Left lobe of liver (tissue), 2 donors: ENCODE results near the gene HLA-F. TPM values are rescaled to one million over a fixed set of nuclear protein-coding genes. Genes with fewer than 3 reads are reported as not detected.

Experiments
- ATAC-seq: fragments of 200-7000 bp; cut with Tn5 transposase; one replicate; pipeline ENCODE4 v1.9.1; 2020; ENCODE audit warnings: mild to moderate bottlenecking, moderate library complexity
- DNase-seq: peaks from one replicate; pipeline ENCODE4 v3.0.0-alpha.2; 2020; ENCODE audit warnings: low spot score
- total RNA-seq: library from RNA; stranded (reverse); gene quantifications from one replicate; pipeline ENCODE4 v1.2.1, GENCODE V29; 2021
- donor health status: DM: no; HTN: no; CAD: no; lungs with moderate emphysema.
- donor health status: DM: no; HTN: yes; CAD: no.

The HLA-F gene
- total RNA-seq, 1 donor from 2014 or later = 30.6 TPM

DNA sequence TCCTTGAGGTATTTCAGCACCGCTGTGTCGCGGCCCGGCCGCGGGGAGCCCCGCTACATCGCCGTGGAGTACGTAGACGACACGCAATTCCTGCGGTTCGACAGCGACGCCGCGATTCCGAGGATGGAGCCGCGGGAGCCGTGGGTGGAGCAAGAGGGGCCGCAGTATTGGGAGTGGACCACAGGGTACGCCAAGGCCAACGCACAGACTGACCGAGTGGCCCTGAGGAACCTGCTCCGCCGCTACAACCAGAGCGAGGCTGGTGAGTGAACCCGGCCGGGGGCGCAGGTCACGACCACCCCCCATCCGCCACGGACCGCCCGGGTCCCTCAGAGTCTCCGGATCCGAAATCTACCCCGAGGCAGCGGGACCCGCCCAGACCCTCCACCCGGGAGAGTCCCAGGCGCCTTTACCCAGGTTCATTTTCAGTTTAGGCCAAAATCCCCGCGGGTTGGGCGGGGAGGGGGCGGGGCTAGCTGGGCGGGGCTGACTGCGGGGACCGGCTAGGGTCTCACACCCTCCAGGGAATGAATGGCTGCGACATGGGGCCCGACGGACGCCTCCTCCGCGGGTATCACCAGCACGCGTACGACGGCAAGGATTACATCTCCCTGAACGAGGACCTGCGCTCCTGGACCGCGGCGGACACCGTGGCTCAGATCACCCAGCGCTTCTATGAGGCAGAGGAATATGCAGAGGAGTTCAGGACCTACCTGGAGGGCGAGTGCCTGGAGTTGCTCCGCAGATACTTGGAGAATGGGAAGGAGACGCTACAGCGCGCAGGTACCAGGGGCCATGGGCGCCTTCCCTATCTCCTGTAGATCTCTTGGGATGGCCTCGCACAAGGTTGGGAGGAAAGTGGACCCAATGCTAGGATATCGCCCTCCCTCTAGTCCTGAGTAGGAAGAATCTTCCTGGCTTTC is 693 bp downstream of the HLA-F start:
- DNase-seq (peak; percentile 62), ATAC-seq (peak; percentile 70)

DNA sequence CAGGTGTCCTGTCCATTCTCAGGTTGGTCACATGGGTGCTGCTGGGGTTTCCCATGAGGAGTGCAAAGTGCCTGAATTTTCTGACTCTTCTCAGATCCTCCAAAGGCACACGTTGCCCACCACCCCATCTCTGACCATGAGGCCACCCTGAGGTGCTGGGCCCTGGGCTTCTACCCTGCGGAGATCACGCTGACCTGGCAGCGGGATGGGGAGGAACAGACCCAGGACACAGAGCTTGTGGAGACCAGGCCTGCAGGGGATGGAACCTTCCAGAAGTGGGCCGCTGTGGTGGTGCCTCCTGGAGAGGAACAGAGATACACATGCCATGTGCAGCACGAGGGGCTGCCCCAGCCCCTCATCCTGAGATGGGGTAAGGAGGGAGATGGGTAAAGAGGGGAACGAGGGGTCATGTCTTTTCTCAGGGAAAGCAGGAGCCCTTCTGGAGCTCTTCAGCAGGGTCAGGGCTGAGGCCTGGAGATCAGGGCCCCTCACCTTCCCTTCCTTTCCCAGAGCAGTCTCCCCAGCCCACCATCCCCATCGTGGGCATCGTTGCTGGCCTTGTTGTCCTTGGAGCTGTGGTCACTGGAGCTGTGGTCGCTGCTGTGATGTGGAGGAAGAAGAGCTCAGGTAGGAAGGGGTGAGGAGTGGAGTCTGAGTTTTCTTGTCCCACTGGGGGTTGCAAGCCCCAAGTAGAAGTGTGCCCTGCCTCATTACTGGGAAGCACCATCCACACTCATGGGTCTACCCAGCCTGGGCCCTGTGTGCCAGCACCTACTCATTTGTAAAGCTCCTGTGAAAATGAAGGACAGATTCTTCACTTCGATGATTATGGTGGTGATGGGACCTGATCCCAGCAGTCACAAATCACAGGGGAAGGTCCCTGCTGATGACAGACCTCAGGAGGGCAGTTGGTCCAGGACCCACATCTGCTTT is 2.0 kb downstream of the HLA-F start:
- no peak for ATAC-seq

DNA sequence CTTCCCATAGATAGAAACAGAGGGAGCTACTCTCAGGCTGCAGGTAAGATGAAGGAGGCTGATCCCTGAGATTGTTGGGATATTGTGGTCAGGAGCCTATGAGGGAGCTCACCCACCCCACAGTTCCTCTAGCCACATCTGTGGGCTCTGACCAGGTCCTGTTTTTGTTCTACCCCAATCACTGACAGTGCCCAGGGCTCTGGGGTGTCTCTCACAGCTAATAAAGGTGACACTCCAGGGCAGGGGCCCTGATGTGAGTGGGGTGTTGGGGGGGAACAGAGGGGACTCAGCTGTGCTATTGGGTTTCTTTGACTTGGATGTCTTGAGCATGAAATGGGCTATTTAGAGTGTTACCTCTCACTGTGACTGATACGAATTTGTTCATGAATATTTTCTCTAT is 2.8 kb downstream of the HLA-F start:
- no peak for ATAC-seq

More for the DNA sequence above, 2.0 kb downstream of the HLA-F start:
- DNase-seq = no peak

DNA sequence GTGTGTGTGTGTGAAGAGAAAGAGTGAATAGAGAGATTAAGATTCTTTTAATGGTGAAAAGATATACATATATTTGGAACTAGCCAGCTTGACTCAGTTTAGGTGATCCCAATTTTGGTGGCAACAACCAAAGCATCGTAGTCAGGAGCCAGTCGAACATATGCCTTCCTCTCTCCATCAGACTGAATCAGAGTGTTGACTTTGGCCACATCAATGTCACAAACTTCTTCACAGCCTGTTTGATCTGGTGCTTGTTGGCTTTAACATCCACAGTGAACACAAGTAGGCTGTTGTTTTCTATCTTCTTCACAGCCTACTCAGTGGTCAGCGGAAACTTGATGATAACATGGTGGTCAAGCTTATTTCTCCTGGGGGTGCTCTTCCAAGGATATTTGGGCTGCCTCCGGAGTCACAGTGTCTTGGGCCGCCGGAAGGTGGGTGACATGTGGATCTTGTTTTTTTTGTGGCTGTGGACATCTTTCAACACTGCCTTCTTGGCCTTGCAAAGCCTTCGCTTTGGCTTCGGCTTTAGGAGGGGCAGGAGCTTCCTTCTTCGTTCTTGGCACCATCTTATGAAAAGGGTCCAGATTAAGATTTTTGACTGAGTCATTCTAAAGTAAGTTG is 3.4 kb downstream of the HLA-F start:
- ATAC-seq (no peak), DNase-seq (no peak)

More for the DNA sequence above, 2.8 kb downstream of the HLA-F start:
- no peak for DNase-seq

DNA sequence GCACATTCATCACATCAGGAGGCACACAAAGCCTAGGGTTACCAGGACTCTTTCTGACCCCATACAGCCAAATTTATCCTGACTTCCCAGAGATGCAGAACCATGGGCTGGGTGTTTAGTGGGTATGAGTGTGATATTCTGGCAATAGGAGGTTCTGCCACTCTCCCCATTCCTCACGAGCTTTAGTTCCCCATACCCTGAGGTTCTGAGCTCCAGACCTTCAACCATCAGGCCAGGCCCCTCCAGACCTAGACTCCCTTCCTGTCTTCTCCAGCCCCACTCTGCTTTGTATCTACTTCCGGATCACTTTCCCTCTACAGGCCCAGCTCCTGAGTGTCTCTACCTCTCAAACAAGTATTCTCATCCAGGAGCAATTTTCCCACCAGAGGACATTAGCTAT is 4.4 kb downstream of the HLA-F start:
- DNase-seq = no peak
- no peak for ATAC-seq

DNA sequence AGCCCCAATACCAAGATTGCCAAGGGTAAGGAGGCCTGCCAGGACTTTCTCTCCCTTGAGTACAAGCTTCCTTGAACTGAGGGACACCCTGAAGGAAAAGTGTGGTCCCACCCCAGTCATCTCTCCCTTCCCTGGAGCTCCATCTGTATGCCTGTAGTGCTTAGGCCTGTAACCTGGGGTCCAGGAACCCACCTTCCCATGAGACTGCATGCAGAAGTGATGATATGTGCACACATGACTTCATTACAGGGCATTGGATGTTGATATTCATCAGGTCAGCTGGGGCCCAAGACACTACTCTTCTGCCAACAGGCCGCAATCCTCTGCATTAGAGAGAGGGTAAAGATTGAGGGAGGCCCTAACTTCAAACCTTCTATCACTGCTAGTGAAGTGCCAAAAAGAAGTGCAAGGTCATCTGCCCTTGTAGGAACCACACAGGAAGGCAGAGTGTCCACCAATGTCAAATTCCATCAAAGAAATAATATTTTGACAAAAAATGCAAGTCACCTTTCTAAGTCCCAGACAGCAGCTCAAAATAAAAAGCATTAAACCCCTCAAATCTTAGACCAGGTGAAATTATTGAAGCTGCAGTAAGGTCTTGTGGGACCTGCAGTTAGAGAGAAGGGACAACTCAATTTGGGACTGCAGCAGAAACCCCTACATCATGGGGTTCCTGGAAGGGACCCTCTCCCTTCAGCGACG is 5.1 kb downstream of the HLA-F start:
- ATAC-seq = no peak

DNA sequence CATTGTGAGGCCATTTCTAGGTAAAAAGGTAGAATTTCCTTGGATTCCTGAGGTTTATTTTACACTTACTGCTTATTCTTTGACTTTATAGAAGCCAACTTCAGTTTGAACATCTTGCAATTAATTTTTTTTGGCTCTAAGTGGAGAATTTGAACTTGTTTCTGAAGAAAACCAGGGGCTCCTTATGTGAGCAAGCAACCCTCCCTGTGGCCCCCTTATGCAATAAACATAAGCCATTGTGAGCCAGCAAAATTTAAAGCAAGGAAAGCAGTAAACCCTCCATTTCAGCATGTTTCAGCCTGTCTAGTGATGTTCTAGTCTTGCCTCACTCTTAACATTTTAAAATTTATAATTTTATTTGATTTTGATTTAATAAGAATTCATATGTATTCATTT is 5.6 kb downstream of the HLA-F start:
- ATAC-seq (no peak), DNase-seq (no peak)

More for the DNA sequence above, 5.1 kb downstream of the HLA-F start:
- no peak for DNase-seq

DNA sequence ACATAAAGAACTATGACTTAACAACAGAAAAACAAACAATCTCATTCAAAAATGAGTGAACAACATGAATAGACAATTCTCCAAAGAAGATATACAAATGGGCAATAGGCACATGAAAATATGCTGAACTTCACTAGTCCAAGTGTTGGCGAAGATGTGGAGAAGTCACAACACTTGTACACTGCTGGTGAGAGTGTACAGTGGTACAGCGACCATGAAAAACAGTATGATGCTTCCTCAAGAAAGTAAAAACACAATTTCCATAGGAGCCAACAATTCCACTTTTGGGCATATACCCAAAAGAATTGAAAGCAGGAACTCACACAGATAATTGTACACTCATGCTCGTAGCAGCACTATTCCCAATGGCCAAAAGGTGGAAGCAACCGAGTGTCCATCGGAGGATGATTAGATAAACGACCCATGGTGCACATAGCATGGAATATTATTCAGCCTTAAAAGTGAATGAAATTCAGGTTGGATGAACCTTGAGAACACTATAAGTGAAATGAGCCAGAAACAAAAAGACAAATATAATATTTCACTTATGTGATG is 6.6 kb downstream of the HLA-F start:
- DNase-seq (no peak), ATAC-seq (no peak)

DNA sequence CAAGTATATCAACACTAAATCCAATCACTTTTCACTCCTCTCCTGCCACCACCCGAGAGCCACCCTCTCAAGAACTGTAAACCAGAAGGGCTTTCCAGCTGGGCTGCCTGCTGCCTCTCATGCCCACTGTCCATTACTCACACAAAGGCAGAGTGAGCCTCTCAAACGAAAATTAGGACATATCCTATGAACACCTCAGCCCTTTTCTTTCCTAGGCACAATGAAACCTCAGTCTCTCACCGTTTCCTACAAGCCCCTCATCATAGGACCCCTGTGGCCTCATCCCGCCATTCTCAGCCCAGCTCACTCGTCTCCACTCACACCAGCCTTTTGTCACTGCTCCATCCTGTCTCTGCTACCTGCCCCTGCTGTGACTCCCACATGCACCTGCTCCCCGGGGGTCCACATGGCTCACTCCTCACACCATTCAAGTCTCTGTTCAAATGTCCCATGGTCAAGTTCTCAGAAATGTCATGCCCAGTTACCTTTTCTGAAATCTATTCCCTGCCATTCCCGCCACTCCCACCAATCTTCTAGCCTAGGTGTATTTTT is 7.4 kb downstream of the HLA-F start:
- DNase-seq = no peak
- ATAC-seq = no peak

DNA sequence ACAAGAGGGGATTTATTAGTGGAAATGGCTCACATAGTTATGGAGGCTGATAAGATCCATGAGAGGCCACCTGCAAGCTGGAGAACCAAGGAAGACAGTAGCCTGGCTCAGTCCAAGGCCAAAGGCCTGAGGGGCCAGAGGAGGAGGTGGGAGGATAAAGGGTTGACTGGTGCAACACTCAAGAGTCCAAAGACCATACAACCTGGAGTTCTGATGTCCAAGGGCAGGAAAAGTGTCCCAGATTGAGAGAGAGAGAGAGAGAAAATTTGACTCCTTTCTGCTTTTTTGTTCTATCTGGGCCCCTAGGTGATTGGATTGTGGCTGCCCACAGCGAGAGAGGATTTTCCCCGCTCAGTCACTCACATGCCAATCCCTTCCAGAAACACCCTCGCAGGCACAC is 8.0 kb downstream of the HLA-F start:
- DNase-seq (no peak), ATAC-seq (no peak)

DNA sequence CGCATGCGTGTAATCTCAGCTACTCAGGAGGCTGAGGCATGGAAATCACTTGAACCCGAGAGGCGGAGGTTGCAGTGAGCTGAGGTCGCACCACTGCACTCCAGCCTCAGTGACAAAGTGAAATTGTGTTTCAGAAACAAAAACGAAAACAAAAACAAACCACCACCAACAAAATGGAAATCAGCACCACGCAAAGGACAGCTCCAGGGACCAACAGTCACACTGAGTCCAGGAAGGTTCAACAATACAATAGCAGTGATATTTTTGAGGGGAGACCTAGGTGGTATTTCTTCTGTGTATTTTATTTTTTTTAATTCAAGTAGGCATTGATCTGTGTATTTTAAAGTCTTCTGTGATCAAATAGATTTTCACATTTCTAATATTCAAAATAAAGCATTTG is 9.8 kb downstream of the HLA-F start:
- ATAC-seq = no peak
- DNase-seq = no peak

DNA sequence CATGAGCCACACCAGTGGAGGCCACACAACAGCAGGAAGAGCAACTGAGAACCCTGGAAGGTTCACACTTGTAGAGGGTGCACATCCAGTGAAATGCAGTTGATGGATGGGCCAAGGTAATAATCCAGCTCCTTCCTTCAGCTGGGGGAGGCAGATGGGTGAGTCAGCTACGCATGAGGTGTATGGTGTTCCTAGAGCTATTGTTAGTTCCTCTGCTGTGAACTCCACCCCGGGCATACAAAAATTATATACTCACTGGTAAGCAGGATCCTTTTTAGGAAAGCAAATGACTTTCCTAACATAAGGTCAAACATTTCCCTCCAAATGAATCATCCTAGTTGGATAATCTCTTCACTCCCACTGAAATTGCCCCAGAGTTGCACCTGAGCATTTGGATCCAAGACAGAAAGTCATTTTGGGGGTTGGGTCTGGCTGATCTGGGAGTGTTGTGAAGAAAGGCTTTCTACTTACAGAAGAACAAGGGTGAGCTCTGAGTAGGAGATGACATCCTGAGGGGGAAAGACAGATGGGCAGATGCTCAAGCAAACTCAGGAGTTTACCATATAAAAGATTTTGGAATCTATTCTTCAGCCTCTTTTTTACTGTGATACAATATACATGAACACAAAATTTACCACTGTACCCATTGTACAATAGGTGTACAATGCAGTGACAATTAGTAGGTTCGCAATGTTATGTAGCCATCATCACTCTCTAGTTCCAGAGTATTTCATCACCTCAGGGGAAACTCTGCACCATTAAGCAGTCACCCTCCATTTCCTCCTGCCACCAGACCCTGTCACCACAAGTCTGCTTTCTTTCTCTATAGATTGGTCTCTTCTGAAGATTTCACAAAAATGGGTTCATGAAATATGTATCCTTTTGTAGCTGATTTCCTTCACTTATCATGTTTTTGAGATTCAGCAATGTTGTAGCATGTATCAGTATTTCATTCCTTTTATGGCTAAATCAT is 11.1 kb downstream of the HLA-F start:
- no peak for DNase-seq
- ATAC-seq = no peak

DNA sequence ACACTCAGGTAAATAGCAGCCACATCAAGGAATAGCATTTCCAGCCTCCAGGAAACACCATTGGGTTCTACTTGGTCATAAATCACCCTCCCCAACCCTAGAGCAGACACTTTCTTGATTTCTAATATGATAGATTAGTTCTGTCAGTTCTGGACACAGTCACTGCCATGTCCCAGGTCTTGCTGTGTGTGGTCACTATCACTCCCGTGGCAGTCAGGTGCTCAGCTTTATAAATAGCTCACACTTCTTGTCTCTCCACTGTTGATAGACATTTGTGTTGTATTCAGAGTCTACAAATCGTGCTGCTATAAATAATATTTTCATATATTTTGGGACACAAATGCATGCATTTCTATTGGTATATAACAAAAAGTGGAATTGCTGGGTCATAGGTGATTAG is 13.3 kb downstream of the HLA-F start:
- ATAC-seq (no peak), DNase-seq (no peak)

DNA sequence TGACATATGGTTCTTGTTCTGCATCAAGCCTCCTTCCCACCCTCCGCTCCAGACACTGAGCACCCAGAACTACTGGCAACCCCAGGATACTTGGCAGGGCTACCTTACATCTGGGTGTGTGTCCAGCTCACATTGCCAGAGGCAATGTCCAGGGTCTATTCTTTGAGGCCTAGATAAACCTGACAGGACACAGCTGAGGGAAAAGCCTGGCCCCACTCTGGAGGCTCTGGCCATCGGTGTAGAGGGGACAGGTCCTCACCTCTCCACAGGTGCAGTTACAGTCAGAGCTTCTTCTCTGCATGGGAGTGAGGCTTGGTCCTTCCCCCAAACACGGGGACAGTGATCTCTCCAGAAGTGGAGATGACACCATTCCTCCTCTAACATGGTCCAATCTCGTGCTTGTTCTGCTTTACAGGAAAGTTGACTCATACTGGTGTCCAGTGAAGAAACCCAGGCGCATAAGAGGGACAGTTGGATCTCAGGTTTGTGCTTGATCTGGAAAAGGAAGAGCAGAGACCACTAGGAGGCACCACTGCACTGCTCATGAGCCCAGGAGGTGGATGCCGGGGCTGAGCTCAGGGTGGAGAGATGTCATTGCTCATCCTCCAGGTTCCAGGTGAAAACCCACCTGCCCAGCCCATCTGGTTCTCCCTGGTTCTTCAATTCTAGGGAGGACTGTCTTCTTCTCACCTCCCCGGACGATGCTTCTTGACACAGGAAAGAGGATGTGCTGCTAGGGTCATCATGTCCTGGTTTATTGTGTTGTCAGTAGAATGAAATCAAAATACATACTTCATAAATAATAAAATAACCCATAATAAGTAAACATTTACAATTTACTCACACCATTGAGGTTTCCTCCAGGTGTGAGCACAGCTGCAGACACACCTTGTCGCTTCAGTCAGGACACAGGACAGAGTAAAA is 14.7 kb downstream of the HLA-F start:
- DNase-seq = peak; percentile 69
- ATAC-seq = peak; percentile 99

DNA sequence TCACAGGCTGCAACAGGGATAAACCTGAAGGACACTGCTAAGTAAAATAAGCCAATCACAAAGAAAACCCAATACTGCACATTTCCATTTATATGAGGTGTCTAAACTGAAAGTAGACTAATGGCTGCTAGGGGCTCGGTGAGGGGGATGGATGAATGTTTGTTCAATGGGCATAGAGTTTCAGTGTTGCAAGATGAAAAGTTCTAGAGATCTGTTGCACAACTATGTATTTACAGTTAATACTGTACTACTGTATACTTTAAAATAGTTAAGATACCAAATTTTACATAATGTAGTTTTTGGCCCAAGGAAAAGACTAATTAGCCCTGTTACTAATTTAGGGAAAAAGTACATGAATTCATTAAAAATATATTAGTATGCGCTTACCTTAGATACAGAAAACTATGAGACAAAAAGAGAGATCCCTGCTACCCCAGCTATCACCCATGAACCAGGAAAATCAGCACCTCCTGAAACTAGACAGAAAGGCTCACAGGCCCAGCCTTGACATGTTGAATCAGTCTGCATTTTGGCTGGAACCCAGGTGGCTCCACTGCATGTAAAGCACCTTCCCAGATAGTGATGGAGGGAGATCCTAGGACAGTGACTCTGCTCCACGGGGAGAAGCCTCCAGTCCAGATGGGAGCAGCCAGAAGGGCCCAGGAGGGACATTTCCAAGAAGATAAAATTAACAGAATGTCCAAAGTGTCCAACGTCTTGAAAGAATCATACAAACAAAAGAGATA is 16.1 kb downstream of the HLA-F start:
- DNase-seq (no peak), ATAC-seq (no peak)

DNA sequence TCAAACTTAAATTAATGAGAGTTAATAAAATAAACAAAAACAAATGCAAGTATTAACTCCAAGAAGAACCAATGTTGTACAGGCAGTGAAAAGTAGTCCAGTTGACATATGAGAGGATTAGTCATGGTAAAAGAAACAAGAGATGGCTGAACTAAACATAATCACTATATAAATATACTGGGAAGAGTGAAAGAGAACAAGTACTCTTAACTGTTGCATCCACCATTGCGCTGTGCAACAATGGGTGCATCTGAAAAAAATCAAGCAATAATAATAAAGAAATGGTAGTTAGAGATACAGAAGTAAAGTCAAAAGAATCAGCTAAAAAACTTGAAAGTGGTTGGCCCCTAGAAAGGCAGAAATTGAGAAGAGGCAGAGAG is 16.6 kb downstream of the HLA-F start:
- DNase-seq = no peak
- no peak for ATAC-seq

DNA sequence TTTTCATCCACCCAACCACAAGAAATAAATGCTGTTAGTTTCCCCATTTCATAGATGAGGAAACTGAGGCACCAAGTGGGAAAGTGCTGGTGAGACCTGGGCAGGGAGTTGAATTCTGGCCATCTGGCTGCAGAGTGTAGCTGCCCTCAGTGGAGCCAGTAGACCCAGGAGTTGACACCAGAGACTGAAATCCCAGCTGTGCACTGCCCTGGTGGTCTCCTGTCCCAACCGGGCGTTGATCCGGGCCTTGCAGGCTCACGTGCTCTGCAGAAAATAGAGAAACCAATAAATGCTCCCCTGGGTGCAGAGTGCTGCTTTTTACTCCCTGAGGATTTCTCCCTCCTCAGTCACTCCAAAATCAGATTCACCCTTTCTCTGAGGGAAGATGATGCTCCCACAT is 18.4 kb downstream of the HLA-F start:
- no peak for ATAC-seq
- DNase-seq = no peak
